G401 (cell line): ENCODE data around the gene LINGO3. TPM values are rescaled to one million over a fixed set of nuclear protein-coding genes. Genes with fewer than 3 reads are reported as not detected.

Source experiments
- DNase-seq: peaks from one replicate; pipeline ENCODE4 v3.0.0-alpha.2; 2015; ENCODE audit warnings: low spot score
- in situ Hi-C: cut with HindIII; loops from 2 replicates; pipeline ENCODE4 v1.10.0; 2016; ENCODE audit warnings: low sequenced_read_pairs, mixed read lengths
- total RNA-seq: library from RNA; depleted of rRNA; stranded (reverse); fragments of >200 nt; shearing (Covaris generic); gene quantifications from 2 replicates; pipeline ENCODE4 v1.2.3, GENCODE V29; 2014

LINGO3 gene
- total RNA-seq, 1 experiment from 2014 or later, result not detected

GRCh38 chr19:2340496-2341243 lies 32.7 kb upstream of the LINGO3 start:
- DNase-seq, result no peak
- in situ Hi-C loops, result no loop called here

GRCh38 chr19:2339644-2340310 lies 31.8 kb upstream of the LINGO3 start:
- in situ Hi-C loops, result no loop called here
- DNase-seq, result no peak

- no peak for DNase-seq
- in situ Hi-C loops, result no loop called here
These were observed 31.0 kb upstream of the LINGO3 start for GRCh38 chr19:2338751-2339643.

GRCh38 chr19:2338055-2338615 lies 30.2 kb upstream of the LINGO3 start:
- no peak for DNase-seq
- in situ Hi-C loops, result no loop called here

- DNase-seq, result peak; percentile 57
- in situ Hi-C loops, result no loop called here
These were observed 29.4 kb upstream of the LINGO3 start for GRCh38 chr19:2337329-2337707.

- no peak for DNase-seq
- in situ Hi-C loops, result no loop called here
These were observed 28.8 kb upstream of the LINGO3 start for GRCh38 chr19:2336528-2337328.

GRCh38 chr19:2335848-2336247 lies 27.9 kb upstream of the LINGO3 start:
- in situ Hi-C loops, result no loop called here
- DNase-seq, result no peak

GRCh38 chr19:2334986-2335846 lies 27.3 kb upstream of the LINGO3 start:
- DNase-seq, result no peak
- in situ Hi-C loops, result no loop called here

- DNase-seq, result no peak
- in situ Hi-C loops, result no loop called here
These were observed 26.5 kb upstream of the LINGO3 start for GRCh38 chr19:2334426-2334825.

GRCh38 chr19:2333807-2334211 lies 25.9 kb upstream of the LINGO3 start:
- DNase-seq, result no peak
- in situ Hi-C loops, result no loop called here

- no peak for DNase-seq
- in situ Hi-C loops, result no loop called here
These were observed 25.3 kb upstream of the LINGO3 start for GRCh38 chr19:2333027-2333806.

- no peak for DNase-seq
- in situ Hi-C loops, result no loop called here
These were observed 24.5 kb upstream of the LINGO3 start for GRCh38 chr19:2332341-2333026.

GRCh38 chr19:2331601-2332246 lies 23.8 kb upstream of the LINGO3 start:
- in situ Hi-C loops, result no loop called here
- no peak for DNase-seq

GRCh38 chr19:2330632-2331284 lies 22.8 kb upstream of the LINGO3 start:
- in situ Hi-C loops, result no loop called here
- DNase-seq, result no peak

GRCh38 chr19:2330255-2330631 lies 22.3 kb upstream of the LINGO3 start:
- in situ Hi-C loops, result no loop called here
- no peak for DNase-seq

- in situ Hi-C loops, result loop anchor here (5.0 kb wide), 1 partner anchor 83 kb away; no protein-coding TSS in a partner anchor
- no peak for DNase-seq
These were observed 21.6 kb upstream of the LINGO3 start for GRCh38 chr19:2329501-2329916.
